SU-DHL-6 (cell line): ENCODE data around the gene FAM3A.

ENCODE experiments used
- CTCF ChIP-seq: fragments of 200-600 bp; sonication (generic); IDR thresholded peaks from one replicate; pipeline ENCODE4 v1.5.1; 2017; ENCODE audit warnings: antibody characterized with exemption, mild to moderate bottlenecking, low read length, moderate library complexity; ENCODE audit not compliant: insufficient read depth, poor library complexity, severe bottlenecking
- EZH2phosphoT487 ChIP-seq: fragments of 200-600 bp; sonication (generic), shearing (Covaris generic); conservative IDR thresholded peaks from 2 replicates; pipeline ENCODE4 v1.6.1; 2018; ENCODE audit warnings: mild to moderate bottlenecking, antibody characterized with exemption, low read length, moderate library complexity, mixed read lengths

GRCh38 chrX:154540897-154541535 is 25.0 kb upstream of the FAM3A start:
- TF ChIP-seq CTCF (no peak), EZH2phosphoT487 (no peak)
